ENCODE measurements around the gene AP3M1.

The AP3M1 gene

DNA sequence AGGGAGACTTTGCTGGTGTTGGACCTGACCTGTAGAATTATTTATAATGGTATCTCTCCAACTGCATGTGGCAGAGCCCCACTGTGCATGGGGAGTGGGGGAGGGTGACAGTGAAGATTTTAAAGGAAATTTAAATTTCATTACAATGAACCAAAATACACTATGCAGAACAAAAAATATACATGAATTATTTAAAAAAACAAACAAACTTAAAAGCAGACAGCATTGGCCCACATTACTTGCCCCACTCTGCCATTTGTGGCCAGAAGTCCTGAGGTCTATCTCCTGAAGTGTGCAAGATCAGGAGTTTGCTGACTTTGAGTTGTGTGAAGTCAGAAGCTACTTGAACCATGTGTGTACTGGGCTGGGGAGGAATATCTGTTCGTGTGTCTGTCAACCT, 40.5 kb downstream of the AP3M1 start:
- DNase-seq: no peak

DNA sequence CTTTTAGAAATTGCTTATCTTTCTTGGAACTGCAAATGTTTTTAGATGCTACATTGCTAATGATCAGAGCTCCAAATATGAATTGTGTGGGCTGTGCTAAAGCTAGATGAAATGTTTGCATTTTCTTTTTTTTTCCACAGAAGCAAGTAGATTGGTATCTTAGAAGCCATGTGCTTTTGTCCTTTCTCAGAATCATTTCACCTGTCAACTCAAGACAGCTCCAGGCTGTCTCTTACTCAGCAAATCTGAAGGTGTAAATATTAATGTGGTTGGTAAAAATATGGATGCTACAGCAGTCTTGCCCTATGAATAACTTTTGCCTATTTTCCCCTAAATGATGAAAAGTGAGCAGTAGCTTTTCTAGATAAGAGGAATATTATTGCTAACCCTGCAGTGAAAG, 41.2 kb downstream of the AP3M1 start:
- no peak for DNase-seq

DNA sequence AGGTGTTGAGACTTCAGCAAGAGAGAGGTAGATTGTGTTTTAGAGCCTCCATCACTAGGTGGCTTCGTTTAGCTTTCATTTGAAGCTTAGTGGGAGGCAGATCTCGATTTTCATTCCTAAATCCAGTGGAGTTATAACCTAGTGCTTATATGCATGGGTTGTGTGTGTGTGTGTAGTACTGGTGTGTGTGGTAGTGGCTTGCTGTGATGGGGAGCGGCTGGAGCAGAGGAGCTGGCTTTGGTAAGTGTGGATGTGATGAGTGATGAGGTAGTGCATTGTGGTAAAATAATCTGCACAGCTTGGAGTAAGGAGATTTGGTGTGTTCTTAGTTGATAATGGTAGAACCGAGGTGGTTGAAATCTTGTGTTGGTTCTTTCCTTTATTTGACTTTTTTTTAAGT, 43.2 kb downstream of the AP3M1 start:
- no peak for DNase-seq

DNA sequence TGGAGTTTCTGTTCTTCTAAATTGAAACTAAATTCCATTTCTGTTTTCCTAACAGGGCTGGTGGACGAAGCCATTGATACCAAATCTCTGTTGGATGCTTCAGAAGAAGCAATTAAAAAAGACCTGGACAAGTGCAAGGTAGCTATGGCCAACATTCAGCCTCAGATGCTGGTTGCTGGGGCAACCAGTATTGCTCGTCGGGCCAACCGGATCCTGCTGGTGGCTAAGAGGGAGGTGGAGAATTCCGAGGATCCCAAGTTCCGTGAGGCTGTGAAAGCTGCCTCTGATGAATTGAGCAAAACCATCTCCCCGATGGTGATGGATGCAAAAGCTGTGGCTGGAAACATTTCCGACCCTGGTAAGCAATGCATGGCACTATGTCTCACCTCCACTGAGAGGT, 45.6 kb downstream of the AP3M1 start:
- no peak for DNase-seq

DNA sequence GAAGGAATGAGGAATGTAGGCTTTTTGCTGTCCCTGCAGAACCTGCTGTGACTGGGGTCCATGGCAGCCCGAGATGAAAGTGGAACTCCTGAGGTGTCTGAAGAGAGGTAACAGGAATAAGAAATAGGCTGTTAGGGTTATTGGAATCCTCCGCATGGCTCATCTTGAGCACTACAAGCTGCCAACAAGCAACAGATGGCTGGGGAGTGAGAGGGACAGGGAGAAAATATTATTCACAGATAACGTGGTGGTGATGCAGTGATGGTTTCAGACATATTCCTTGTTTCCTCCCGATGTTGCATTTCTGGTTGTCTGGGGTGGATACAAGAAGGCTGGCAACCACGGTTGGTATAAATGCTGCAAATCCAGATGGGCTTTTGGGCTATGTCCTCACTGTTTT, 46.1 kb downstream of the AP3M1 start:
- no peak for DNase-seq

DNA sequence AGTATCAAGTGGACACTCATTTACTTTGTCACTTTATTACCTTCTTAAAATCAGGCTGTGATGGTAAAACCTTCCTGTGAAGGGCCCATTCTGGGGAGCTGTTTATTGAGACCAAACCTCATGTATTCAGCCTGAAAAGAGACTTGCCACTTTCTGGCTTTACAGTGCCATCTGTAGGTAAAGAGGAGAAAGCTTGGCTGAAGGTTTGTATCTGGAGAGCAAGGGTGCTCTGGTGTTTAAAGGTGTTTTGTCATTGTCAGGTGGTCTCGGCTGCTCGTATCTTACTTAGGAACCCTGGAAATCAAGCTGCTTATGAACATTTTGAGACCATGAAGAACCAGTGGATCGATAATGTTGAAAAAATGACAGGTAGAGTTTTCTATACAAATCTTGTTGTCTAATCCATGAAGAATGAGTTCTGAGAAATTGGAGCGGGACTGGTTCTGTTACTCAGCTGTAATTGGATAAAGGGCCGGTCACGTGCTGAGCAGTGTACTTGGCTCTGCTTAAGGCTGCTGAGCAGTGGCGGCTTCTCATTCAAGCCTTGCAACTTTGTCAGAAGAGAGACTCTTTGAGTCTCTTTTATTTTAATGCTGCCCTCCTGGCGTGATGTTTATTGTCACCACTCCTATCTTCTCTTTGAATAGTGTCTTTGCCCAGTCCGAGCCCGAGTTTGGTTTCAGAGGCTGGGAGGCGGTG, 46.9 kb downstream of the AP3M1 start:
- DNase-seq: no peak

DNA sequence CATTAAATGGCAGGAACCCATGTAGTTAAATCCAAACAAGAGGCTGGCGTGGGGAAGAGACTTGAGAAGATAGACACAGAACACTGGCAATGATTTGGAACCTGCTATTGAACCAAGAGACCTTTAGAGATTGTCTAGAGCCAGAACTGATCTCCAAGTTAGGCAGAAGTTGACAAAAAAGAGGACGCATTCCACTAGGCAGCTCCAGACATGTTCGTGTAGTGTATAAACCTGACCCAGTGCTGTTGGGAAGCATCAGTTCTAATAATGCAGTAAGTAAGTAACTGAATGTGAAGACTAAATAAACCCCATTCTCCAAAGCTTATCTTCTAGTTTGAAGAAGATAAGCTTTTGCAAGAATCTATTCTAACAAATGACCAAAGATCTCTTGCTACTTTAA, 50.8 kb downstream of the AP3M1 start:
- DNase-seq: no peak

DNA sequence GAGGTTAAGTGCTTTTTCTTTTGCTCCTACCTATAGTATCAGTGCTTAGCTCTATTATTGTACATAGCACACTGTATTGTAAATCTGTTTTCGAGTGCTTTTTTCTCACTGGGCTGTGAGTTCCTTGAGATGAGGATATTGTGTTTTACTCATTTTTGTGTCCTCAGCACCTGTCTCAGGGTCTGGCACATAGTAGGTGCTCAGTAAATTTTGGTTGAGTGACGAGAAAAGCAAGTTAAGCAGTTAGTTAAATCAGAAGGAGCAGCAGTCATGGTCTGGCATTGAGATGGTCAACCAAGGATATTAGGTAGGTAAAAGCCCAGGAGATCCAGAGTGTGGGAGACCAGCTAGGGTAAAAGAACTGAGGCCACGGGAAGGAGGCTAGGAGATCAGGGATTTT, 51.2 kb downstream of the AP3M1 start:
- DNase-seq: no peak

DNA sequence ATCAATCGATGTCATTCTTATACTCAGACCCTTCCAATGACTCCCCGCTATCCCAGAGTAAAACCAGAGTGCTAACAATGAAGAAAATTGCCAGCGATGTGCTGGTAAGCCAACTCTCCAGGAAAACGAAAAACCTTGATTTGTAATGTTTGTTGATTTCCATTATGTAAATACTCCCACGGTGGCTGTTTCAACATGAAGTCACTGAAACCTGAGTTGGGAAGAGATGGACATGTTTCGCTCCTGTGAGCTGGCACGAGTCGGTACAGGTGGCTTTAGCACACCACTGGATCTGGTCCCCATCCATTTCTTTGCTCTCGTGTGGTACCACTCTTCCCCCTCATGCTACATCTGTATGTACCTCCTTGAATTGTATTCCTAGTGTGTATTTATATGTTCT, 52.9 kb downstream of the AP3M1 start:
- no peak for DNase-seq

DNA sequence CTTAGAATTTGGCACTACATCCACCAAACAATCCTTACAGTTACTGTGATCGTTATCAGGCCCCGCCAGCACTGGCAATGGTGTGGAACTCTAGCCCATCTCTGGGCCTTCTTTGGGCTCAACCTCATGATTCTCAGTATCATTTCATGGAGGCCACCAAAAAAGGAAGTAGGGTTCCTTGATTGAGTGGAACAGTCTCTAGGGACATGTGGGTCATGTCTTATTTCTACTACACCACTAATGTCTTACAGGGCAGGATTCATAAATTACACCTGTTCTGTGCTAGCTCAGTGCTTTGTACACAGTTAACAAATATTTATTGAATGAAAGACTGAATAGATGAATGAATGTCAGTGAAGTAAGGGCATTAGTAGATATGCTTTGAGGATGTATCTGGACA, 53.9 kb downstream of the AP3M1 start:
- no peak for DNase-seq

DNA sequence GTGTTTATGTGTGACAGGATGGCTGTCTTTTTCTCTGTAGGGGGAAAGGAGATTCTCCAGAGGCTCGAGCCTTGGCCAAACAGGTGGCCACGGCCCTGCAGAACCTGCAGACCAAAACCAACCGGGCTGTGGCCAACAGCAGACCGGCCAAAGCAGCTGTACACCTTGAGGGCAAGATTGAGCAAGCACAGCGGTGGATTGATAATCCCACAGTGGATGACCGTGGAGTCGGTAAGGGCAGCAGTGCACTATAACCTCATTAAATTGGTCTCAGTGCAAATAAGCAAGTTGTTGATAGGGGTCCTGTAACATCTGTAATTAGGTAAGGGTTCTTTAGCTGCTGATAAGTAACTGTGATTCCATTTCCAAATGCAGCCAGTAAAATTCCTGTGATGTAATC, 56.4 kb downstream of the AP3M1 start:
- no peak for DNase-seq

DNA sequence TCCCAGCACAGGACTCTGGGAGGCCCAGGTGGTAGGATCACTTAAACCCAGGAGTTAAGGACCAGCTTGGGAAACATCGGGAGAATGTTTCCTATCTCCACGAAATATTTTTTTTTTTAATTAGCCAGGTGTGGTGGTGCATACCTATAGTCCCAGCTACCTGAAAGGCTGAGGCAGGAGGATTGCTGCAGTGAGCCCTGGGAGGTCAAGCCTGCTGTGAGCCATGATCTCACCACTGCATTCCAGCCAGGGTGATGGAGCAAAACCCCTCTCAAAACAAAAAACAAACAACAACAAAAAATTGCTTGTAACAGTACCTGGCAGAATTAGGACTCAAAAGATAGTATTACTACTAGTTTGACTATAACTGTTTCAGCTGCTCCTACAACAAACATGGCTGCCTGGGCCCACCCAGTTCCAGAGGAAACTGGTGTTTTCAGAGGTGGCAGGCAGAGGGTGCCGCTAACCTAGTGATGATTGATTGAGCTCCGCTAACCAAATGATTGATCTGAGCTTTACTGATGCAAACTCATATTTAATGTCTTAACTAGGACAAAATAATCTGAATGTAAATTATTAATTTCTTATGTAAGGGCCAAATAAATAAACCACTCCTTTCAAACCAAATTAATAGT, 57.0 kb downstream of the AP3M1 start:
- no peak for DNase-seq

DNA sequence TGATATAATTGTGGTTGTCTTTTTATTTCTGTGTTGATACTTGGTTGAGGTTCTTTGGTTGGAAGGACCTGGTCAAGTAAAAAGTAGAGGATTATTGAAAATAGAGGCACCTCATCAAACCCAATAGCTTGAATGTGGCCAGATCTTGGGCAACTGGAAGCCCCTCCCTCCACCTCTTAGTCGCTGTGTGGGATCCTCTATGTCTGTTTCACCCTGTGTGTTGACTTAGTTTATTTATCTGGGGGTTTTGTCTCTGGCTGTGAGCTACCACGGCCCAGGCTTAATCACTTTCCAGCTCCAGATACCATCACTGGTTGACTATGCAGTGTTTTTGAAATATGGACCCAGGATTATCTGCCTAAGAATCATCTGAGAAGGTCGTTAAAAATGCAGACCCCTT, 58.3 kb downstream of the AP3M1 start:
- DNase-seq: no peak

DNA sequence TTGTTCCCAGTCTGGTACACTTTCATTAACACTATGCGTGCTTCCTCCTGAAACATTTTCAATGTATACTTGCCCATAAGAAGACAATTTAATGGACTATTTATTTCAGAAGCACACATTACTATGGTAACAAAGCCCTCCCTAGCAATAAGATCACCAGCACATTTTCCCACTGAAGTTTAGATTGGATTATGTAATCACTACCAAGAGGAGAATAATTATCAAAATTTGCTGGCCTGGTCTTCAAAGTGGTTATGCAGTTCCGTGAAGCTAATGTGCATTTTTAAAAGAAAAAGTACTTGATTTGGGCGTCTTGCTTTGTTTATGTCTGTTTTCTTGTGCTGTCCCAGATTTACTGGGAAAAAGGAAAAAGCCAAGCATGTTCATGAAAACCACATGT, 61.9 kb downstream of the AP3M1 start:
- no peak for DNase-seq

DNA sequence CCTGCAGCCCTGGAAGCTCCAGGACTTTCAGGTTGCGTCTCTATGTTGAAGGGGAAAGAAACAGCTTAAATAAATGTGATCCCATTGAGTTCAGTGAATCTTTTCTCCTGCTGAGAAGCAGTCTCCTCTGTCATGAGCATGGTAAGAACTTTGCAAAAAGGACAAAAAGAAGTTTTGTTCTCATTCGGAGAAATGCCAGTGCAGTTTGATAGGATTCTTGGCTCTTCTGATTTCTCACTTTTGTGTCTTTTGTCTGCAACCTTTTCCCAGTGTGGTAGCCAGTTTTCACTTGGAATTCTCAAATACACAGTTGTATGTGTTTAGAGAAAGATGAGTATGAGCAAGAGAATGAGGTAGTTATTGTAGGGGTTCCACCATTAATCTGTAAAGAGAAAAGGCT, 64.3 kb downstream of the AP3M1 start:
- no peak for DNase-seq

DNA sequence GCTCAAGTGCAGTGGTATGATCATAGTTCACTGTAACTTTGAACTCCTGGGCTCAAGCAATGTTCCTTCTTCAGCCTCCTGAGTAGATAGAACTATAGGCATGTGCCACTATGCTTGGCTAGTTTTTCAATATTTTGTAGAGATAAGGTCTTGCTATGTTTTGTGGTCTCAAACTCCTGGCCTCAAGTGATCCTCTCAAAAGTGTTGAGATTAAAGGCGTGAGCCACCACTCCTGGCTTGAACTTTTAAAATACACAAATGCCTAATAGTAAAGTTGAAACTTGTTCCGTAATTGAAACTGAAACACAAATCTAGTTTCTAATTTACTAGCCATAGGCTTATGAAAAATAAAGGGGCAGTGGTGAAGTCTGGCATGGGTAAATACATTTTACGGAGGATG, 65.7 kb downstream of the AP3M1 start:
- DNase-seq: no peak

DNA sequence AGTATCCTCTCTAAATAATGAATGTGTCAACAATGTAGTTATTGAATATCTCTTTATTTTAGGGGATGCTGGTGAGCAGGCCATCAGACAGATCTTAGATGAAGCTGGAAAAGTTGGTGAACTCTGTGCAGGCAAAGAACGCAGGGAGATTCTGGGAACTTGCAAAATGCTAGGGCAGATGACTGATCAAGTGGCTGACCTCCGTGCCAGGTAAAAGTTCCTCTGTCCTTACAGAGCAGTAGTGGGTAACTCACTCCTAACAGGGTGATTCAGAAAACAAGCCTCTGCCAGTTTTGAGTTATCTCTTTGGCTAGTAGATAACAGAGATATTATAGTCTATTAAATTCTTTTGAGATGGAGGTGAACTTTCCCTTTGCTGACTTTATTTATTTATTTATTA, 67.3 kb downstream of the AP3M1 start:
- no peak for DNase-seq

DNA sequence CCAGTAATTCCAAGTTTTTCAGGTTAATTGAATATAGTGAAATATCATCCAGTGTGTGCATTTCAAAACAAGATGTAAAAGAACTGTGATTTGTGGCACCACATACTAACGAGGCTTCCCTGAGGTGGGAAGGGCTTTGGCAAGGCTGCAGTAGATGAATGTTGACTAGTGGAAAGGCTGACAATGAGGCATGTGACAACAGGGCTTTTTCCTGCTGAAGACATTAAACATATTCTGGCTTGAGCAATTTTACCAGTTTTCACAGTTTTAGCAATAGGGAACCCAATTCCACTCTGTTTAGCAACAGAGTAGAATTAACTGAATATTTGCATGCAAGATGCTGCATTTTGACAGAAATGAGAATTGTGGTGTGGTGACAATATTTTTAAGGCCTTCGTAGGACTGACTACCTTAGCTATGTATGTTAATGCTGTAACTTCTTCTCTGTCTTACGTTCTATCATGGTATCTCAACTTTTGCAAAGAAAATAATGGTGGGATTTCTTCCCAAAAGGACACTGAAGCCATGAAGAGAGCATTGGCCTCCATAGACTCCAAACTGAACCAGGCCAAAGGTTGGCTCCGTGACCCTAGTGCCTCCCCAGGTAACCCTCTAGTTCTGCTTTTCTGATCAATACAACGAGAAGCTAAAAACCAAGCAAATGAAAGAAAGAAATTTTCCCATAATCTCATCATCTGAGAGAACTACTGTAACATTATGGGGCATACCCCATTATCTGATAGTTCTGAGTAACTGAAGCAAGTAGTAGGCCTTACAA, 68.5 kb downstream of the AP3M1 start:
- no peak for DNase-seq

DNA sequence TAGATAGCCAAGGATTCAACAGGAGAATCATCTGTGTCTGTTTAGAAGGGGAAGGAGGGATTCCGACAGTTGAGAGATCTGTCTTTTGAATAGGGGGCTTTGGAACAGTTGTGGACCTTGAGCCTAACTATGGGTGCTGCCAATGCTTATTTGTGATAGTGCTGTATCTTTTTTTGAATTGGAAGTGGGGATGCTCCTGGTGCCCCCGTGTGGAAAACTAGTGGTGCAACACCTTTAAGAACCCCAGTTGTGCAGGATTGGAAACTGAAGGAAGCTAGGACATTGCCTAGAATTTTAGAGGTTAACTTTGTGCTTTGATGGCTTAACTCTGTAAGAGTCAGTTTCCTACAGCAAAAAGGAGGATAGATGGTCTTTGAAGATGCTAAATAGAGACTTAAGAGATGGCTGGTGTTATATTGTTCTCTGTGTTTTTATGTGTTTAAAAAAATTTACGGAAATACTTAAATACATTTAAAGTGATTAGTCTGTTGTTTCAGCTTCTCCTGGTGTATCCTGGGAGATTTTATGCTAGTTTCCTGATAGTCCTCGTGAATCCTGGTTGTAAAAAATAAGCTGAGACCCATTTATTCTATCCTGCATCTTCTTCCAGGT, 69.3 kb downstream of the AP3M1 start:
- no peak for DNase-seq

DNA sequence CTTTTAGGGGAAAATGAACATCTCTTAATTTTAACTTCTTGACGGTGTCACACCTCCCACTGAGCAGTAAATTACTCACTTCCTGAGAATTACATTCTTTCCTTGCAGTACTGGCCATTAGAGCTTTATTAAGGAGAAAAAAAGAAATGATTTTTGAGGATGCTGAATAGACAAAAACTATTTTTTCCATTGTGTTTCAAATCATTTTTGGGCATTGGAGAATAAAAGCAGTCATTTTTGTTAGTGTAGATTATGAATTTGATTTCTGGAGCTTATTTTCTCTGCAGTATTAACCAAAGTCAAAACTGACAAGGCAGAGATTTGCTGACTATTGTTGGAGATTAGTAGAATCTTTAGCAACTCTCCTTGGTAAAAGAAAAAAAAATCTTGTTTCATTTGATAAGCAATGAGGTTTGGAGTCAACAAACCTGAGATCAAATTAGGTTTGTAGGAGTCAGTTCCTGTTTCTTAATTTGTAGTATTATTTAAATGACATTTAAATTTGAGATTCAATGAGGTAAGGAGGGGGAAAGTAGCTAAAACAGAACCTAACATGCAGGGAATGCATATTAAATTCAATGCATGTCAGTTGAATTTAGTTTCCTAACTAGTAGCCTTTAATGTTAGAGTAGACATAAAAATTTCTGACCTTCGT, 70.6 kb downstream of the AP3M1 start:
- no peak for DNase-seq

DNA sequence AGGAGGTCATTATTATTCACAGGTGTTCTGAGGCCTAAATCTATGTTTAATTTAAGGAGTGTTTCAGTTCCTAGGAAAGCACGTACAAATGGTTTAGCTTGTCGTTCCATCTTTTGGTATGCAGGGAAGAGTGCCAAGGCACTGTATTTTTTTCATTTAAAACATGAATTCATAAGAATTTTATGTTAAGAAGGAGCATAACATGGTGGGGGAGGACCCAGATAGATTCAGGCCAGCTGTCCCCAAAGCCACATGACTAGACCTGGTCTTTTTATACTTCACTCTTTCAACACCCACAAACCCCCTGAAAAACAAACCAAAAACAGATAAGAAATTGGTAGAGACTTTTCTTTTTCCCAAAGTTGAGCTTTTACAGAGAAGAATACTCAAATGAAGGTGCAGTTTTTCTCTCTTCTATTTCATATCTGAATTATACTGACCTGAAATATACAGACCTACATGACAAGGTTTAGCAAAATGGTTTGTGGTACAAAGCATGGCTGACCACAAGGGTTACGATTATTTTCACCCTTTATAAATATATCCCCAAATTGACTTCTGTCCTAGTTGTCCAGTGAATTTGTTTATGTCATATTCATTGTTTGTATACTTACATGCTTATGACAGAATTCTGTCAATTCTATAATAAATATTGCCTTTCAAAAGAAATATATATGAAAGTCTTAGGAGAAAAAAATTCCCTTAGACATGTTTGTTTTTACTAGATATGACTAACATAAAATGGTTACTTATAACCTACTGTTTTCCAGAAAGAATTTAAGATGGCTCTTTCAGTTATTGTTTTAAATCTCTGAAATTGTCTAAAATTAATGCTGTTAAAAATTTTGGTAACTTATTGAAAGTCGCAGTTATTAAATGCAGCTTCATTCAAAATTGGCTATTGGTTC, 71.3 kb downstream of the AP3M1 start:
- no peak for DNase-seq

DNA sequence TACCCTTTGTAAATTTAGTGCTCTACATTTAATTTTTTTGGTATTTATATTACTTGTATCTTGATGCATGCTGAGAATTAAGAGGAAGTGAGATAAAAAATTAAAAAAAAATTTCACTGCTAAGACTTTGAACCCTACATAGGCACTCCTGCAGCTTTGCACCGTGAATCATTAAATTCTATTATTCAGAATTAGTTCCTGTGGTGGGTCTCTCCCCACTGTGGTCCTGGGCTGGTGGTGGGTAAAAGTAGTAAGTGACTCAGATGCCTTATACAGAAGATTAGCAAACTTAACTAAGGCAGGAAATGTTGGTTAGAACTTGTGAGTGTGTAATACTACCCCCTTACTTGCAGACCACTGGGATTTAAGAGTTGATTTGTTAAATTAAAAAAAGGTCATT, 72.6 kb downstream of the AP3M1 start:
- DNase-seq: no peak
